HG03045 (cell line): ENCODE measurements around the gene SPIRE2.
"Not testable (repeated sequence)": the region's sequence is repeated elsewhere in the genome, so short reads cannot be mapped to it uniquely, and the experiment has no call there.

Experiments
- ATAC-seq: cut with Tn5 transposase; IDR thresholded peaks from one replicate; pipeline ENCODE4 v1.9.1; 2021; ENCODE audit warnings: mild to moderate bottlenecking, moderate library complexity; ENCODE audit not compliant: unreplicated experiment

The SPIRE2 gene

DNA sequence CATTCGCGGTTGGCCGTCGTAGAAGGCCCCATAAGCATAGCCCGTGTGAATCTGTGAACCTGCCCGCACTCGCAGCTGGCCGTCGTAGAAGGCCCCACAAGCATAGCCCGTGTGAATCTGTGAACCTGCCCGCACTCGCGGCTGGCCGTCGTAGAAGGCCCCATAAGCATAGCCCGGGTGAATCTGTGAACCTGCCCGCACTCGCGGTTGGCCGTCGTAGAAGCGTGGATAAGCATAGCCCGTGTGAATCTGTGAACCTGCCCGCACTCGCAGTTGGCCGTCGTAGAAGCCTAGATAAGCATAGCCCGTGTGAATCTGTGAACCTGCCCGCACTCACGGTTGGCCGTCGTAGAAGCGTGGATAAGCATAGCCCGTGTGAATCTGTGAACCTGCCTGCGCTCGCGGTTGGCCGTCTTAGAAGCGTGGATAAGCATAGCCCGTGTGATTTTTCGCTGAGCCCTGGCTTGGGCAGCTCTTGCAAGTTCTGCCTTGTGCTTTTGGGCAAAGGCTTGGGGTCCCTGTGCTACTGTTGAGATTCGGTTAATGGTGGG is 6.6 kb downstream of the SPIRE2 start:
- not testable (repeated sequence) for ATAC-seq

DNA sequence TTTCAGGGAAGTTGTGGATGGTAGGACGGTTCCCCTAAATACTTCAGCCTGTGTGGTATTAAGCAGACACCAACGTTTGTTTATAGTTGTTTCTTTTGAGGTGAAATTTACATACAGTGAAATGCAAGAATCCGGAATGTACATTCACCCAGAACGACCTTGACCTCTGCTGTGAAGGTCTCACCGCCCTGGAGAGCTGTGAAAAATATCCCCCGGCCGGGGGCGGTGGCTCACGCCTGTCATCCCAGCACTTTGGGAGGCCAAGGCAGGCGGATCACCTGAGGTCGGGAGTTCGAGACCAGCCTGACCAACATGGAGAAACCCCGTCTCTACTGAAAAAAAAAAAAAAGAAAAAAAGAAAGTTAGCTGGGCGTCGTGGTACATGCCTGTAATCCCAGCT is 8.2 kb downstream of the SPIRE2 start:
- ATAC-seq, result not testable (repeated sequence)

DNA sequence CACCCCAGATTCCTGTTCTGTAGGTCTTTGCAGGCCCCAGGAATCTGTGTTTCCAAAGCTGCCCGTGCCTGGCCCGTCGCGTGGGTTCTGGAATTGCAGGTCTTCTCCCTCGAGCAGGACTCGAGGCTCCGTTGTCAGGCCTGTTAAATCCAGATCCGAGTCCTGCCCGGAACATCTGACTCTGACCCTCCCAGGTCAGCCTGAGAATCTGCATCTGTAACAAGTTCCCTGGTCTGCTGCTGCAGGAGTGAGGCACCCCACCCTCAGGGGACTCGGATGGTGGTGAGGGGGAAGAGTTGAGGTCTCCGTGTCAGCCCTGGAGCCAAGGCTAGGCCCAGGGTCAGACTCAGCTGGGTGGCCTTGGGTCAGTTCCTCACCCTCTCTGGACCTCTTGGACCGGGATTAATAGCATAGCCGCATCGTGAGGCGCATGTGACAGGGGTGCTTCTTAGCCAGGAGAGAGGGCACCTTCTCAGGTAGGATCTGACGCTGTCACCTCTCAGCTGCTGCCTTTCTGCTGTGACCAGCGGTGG is 8.8 kb downstream of the SPIRE2 start:
- ATAC-seq, result no peak

DNA sequence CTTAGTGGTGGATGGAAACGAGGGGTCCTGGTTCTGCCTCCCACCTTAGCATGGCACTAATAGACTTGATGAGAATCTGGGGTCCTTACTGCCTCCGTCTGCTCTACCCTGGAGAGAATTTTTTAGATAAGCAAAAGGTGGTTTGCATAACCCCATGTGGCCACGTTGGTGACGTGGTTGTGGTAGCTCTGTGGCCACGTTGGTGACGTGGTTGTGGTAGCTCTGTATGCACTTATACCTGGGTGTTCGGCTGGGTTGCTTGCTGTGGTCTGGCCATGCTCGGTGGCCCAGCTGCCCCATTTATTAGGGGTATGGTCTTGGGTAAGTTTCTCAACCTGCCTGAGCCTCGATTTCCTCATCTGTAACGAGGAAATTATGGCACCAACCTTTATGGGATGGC is 13.0 kb downstream of the SPIRE2 start:
- no peak for ATAC-seq

DNA sequence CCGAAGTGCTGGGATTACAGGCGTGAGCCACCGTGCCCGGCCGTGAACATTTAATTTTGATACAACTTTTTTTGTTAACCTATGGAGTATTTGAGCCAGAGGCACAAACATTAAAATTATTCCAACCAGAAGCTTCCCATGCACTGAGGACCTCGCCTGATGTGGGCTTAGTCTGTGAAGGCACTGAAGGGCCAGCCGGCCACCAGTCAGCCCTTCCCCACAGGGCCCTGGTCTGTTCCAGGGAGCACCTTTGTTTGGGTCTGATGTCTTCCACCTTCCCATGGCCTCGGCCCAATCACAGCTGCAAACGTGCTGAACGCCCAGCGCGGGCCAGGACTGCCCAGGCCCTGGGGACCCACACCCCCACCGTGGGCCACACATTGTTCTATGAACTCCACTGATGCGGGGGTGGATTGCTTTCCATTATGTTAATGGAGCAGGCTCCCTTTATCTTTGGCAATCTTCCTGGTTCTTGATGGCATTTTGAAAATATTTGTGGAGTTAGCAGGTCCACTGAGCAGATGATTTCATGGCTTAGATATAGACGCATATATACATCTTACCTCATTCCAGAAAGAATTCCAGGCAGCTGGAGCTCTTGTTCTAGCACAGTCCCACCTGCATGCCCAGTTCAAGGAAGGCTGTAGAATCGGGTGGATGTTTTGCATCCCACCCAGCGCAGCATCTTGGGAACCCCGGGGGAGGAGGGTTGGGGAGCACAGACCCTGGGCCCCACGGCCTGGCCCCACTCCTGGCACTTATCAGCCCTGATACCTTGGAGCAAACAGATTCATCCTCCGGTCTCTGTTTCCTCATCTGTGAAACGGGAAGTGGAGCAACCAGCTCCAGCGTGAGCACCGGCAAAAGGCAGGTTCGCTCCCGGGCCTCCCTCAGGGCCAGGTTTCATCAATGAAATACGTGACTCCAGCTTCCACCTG is 14.5 kb downstream of the SPIRE2 start:
- ATAC-seq, result no peak

DNA sequence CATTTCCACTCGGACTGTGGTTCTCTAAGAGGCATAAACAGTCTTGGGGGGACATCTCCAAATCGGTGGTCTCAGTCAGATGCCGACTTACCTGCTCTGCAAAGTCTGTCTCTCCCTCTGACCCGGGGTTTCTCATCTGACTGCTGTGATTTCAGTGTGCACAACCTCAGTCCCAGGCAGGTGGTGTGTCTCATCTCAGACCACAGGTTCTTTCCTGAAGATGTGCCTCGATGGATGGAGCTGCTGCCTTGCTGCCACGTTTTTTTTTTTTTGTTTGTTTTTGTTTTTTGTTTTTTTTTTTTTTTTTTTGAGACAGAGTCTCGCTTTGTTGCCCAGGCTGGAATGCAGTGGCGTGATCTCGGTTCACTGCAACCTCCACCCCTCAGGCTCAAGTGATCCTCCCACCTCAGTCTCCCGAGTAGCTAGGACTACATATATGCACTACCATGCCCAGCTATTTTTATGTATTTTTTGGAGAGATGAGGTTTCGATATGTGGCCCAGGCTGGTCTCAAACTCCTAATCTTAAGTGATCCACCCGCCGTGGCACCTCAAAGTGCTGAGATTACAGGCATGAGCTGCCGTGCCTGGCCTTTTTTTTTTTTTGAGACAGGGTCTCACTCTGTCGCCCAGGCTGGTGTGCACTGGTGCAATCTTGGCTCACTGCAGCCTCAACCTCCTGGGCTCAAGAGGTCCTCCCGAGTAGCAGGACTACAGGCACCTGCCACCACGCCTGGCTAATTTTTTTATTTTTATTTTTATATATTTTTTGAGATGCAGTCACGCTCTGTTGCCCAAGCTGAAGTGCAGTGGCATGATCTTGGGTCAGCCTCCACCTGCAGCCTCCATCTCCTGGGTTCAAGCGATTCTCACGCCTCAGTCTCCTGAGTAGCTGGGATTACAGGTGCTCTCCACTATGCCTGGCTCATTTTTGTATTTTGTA is 15.4 kb downstream of the SPIRE2 start:
- ATAC-seq, result no peak

DNA sequence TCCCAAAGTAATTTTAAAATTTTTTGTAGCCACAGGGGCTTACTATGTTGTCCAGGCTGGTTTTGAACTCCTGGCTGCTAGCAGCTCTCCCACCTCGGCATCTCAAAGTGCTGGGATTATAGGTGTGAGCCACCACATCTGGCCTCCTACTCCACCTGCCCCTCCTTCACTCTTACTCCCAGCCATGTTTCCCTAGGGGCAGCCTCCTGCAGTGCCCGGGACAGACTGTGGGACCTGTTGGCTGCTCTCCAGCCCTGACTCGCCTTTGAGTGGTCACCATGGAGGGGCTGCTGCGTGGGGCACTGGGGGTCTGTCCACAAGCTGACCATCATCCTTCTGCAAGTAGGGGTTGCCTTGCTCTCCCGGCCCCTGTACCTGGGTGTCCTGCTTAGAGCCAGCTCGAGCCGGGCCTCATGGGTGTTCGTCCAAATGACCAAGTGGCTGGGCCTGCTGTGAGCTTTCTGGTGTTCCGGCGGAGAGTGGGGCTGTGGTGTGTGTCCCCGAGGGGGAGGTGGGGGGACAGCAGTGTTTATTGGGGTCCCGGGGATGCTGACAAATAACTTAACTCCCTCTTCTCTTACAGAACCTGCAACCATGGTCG is 16.6 kb downstream of the SPIRE2 start:
- ATAC-seq, result no peak

DNA sequence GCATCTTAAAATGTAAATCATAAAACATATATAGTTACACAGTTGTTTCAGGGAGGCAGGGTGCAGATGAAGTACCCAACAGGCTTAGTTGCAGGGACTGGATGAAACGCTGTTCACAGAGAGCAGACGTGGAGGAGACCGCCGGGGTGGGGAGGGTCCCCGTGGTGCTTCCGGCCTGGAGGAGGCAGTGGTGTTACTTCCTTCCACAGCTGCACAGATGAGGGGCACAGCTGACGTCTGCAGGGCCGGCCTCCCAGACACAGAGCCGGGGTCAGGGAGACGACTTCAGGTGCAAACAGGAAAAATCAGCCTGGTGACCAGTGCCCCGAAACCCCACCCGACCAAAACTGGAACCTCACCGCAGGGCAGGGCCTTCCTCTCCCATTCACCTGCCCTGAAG is 17.1 kb downstream of the SPIRE2 start:
- no peak for ATAC-seq

DNA sequence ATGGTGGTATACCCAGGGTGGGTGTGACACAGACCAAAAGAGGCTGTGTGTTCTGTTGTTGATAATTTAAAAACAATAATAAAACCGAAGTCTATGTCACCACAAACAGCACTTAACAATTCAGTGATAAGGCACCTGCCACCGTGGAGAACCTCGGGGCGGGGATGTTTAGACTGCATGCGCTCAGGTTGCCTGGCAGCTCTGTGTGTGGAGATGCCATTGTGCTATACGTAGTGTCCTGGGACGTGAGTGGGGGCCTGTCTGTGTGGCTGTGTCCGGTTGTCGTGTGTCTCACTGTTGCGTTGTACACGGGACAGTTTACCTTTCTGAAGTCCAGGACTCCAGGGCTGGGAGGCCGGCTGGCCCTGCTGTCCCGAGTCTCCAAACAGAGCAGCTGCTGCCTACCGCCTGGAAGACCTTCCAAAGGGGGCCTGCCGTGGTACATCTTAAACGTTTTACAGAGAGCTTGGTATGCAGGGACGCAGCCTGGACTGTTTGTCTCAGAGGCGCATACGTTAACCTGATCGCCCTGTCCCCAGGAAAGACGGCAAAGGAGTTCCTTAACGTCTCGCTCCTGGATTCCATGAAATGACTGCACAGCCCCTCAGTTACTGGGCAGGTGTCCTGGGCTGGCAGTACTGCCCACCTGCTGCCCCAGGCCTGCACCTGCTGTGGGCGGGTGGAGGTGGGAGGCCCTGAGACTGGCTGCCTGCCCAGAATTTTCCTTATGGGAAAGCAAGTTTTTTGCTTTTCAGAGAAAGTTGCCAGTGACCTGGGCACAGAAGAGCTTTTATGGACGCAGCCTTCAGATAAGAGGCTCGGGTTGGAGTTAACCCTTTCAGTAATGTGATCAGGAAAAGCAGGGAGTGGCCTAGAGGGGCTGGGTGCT is 19.0 kb downstream of the SPIRE2 start:
- ATAC-seq, result no peak

DNA sequence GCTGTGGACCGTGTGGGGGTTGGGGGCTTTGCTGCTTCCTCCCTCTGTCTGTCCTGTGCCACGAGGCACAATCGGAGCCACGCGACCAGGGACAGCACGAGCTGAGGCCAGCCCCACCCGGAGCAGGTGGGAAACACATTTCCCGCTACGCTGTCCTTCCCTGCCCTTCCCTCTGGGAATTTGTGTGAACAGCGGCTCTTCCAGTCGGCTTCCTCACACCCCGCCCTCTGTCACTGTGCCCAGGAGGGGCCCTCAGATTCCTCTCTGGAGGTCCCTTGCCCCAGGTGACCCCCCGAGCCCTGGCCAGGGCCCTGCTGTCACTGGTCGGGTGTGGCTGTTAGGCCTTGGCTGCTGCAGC is 19.6 kb downstream of the SPIRE2 start:
- no peak for ATAC-seq

DNA sequence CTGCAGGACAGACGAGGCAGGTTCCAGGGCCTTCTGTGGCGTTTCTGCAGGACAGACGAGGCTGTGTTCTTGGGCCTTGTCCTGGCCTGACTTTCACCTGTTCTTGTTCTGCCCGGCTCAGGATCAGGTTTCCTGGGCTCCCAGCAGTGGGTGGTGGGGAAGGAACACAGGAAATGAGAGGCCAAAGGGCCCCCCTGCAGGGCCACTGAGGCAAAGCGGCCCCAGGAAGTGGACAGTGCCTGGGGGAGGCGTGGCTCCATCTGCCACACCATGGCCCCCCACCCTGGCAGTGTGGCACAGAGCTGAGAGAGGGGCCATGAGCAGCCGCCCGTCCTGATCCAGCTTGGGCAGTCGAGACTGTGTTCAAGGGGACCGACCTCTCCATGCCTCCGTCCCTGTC is 20.7 kb downstream of the SPIRE2 start:
- ATAC-seq, result no peak

DNA sequence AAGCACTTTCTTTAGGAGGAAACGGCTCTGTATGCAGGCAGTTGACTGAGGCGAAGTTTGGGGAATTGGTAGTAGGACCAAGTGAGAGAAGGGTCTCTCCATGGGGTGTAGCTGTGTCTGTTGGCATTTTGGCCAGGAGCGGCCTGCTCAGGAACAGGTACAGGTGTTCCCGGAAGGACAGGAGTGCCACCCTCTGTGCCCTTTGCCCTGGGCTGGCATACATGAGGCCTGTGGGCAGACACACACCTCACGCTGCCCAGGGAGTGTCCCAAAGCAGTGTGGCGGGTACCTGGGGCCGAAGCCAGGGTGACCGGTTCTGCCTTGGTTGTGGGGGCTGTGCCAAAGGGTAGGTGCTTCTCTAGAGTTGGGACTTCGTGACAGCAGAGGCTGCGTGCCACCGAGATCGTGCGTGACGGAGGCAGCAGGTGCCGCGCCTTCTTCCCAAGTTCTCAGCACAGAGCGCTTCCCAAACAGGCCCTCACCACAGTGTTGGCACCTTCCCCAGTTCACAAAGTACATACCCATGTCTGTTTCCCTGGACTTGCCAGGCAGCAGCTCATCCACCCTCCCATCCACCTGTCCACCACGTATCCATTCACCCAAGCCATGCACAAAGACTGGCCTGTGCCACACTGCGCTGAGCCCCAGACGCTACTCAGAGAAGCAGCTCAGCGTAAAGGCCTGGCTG is 25.2 kb downstream of the SPIRE2 start:
- no peak for ATAC-seq

DNA sequence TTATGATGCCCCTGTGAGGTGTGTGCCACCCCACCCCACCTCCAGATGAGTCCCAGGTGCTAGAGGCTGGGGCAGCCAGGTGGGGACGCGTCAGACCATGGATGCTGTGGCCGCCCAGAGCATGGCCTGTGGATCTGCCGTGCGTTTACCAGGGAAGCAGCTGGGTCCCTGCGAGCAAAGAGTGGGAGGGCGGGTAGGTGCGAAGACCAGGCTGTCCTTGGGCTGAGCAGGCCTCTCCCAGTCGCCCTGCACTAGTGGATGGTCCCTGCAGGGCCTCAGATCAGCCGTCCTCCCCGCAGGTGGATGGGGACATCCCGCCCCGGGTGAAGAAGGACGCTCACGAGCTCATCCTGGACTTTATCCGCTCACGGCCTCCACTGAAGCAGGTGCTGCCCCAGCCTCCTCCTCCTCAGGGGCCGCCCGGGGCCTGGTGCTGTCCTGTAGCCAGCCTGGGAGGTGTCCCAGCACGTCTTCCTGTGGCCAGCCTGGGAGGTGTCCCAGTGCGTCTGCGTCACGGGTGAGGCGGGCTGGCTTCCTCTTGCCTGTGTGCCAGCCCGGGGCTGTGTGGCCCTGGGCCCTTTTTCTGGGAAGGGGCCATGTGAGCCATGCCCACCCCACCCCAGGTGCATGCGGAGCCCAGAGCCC is 27.1 kb downstream of the SPIRE2 start:
- ATAC-seq, result no peak

DNA sequence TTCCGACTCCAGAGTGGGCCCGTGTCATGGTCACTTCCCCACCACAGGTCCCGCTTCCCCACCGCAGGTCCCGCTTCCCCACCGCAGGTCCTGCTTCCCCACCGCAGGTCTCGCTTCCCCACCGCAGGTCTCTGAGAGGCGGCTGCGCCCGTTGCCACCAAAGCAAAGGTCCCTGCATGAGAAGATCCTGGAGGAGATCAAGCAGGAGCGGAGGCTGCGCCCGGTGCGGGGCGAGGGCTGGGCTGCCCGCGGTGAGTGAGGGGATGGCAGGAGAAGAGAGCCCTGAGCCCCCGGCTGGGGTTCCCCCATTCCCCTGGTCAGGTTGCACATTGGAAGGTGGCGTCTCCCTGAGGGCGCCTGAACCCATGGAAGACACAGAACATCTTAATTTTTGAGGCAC is 27.7 kb downstream of the SPIRE2 start:
- ATAC-seq, result no peak

DNA sequence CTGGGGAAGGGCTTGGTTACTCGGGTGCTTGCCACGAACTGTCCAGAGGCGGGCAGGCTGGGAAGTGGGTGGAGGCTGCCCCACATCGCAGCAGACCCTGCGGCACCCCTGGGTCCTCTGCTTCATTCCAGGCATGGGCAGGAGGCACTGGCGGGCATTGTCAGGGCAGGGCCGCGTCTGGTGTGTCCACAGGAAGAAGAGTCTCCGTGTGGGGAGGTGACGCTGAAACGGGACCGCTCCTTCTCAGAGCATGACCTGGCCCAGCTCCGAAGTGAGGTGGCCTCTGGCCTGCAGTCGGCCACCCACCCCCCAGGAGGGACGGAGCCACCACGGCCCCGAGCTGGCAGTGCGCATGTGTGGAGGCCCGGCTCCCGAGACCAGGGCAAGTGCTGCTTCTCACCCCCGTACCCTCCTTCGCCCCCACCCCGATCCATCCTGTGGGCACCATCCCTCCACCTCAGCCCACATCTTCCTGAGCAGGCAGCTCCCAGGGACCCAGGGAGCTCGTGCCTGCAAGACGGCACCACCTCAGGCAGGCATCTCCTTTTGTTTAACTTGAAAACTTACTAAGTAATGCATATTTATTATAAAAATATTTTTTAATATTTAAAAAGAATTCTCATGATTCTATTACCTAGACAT is 30.8 kb downstream of the SPIRE2 start:
- ATAC-seq, result no peak

DNA sequence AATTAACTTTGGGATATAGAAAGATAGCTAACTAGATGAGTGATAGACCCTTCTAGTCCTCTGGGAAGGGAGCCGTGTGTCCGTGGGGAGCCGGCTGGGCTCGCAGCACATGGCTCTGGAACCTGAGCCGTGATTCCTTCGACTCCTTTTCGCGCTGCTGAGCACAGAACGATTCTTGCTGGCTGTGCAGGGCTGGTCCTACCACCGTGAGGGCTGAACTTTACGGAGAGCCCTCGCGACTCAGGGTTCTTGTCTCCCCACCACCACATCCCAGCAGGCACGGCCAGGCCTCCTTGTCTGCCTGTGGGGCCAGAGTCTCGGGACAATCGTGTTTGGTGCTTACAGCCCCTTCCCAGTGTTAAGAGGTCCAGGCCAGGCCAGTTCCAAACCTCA is 31.3 kb downstream of the SPIRE2 start:
- no peak for ATAC-seq

DNA sequence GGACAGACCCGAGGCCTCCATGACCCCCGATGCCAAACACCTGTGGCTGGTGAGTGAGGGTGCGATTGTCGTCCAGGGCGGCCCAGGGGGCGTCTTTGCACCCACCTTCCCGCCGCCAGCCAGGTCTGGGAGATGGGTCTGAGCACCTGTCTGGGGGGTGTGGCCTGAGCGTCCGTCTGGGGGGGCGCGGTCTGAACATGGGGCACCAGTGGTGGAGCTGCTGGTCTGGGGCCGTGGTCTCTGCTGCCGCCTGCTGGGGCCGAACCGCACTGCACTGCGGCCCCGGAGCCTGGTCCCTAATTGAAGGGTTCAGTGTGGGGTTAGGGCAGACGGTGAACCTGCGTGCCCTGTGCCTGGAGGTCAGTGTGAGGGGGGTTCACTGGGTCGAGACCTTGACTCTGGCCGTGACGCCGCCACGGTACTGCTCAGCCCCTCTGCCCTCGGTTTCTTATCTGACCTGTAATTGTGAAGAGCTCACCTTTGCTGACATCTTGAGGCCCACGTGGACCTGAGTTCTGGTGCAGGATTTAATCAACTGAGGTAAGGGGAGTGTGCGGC is 32.6 kb downstream of the SPIRE2 start:
- ATAC-seq, result no peak

DNA sequence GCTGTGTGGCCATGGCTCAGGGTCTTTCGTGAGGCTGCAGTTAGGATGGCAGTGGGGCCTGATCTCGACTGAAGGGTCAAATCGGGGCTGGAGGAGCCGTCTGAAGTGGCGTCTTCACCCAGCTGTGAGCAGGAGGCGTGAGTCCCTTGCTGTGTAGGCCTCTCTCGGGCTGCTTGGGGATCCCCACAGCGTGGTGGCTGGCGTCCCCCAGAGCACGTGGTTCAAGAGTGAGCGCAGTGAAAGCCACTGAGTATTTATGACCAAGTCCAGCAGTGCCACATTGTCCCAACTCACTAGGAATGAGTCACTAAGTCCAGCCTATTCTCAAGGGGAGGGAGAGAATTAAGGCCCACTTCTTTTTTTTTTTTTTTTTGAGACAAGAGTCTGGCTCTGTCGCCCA is 33.4 kb downstream of the SPIRE2 start:
- ATAC-seq, result no peak
